GM13976 (cell line): ENCODE data around the gene BASP1.

Experiments
- DNase-seq: peaks from one replicate; pipeline ENCODE4 v3.0.0; 2012; ENCODE audit warnings: low spot score
- CTCF ChIP-seq: IDR thresholded peaks from 2 replicates; pipeline ENCODE4 v1.5.1; 2012; ENCODE audit warnings: borderline replicate concordance, mild to moderate bottlenecking; ENCODE audit not compliant: insufficient read depth; ENCODE audit errors: extremely low read depth, missing control alignments, control extremely low read depth
- in situ Hi-C: fragments of 300-500 bp; cut with MboI; formaldehyde crosslinking; loops from one replicate; pipeline ENCODE4 v1.12.0; 2022; ENCODE audit warnings: low sequenced_read_pairs, mixed read lengths, inconsistent platforms; ENCODE audit not compliant: unreplicated experiment

Gene BASP1

GRCh38 chr5:17275289-17276158 is 58.1 kb downstream of the BASP1 start:
- in situ Hi-C loops: loop anchor here (10.0 kb wide), 1 partner anchor 51 kb away; no protein-coding TSS in a partner anchor
- TF ChIP-seq CTCF: no peak
- DNase-seq: no peak

- no peak for TF ChIP-seq CTCF
- in situ Hi-C loops: loop anchor here (10.0 kb wide), 1 partner anchor 52 kb away; no protein-coding TSS in a partner anchor
Measured at GRCh38 chr5:17276445-17276844, 59.0 kb downstream of the BASP1 start.

GRCh38 chr5:17277907-17278306 is 60.5 kb downstream of the BASP1 start:
- DNase-seq: peak; percentile 32
- in situ Hi-C loops: loop anchor here (10.0 kb wide), 1 partner anchor 53 kb away; no protein-coding TSS in a partner anchor
- TF ChIP-seq CTCF: no peak

More at GRCh38 chr5:17276445-17276844, 59.0 kb downstream of the BASP1 start:
- peak; percentile 69 for DNase-seq

GRCh38 chr5:17278931-17279330 is 61.5 kb downstream of the BASP1 start:
- in situ Hi-C loops: loop anchor here (10.0 kb wide), 1 partner anchor 54 kb away; no protein-coding TSS in a partner anchor
- TF ChIP-seq CTCF: no peak
- no peak for DNase-seq

- DNase-seq: no peak
- no peak for TF ChIP-seq CTCF
- in situ Hi-C loops: loop anchor here (10.0 kb wide), 1 partner anchor 55 kb away; no protein-coding TSS in a partner anchor
Measured at GRCh38 chr5:17279487-17279886, 62.1 kb downstream of the BASP1 start.

GRCh38 chr5:17282283-17283120 is 65.1 kb downstream of the BASP1 start:
- TF ChIP-seq CTCF: no peak
- peak; percentile 73 for DNase-seq
- in situ Hi-C loops: no loop called here
